K562 (cell line): Measurements from ENCODE around the gene OR2V1. TPM values are rescaled to one million over a fixed set of nuclear protein-coding genes. Genes with fewer than 3 reads are reported as not detected.

Source experiments
- ATF1 ChIP-seq, 2 experiments: fragments of 450-650 bp in 1 of 2; IDR thresholded peaks; 2 replicates each; pipeline ENCODE4 v1.6.1; 2016; ENCODE audit warnings: missing compliant biosample characterization in 1 of 2, missing genetic modification characterization in 1 of 2
- CBX5 ChIP-seq: IDR thresholded peaks from 2 replicates; pipeline ENCODE4 v1.6.1; 2014; ENCODE audit warnings: low read depth, borderline replicate concordance
- CXXC5 ChIP-seq: fragments of 250-450 bp; sonication (Bioruptor Pico); IDR thresholded peaks from 2 replicates; pipeline ENCODE4 v1.8.0; 2022; ENCODE audit warnings: inconsistent platforms, mild to moderate bottlenecking, moderate library complexity
- GATAD2A ChIP-seq: fragments of 450-650 bp; IDR thresholded peaks from 2 replicates; pipeline ENCODE4 v1.6.1; 2017
- KAT2B ChIP-seq: IDR thresholded peaks from one replicate; pipeline ENCODE4 v1.6.1; 2012; ENCODE audit warnings: low read depth, mild to moderate bottlenecking, control low read depth, inconsistent platforms, low read length, moderate library complexity
- L3MBTL2 ChIP-seq: fragments of 450-650 bp; IDR thresholded peaks from 2 replicates; pipeline ENCODE4 v1.6.1; 2016; ENCODE audit warnings: mild to moderate bottlenecking, moderate library complexity
- MAFG ChIP-seq: fragments of 450-650 bp; conservative IDR thresholded peaks from 2 replicates; pipeline ENCODE4 v1.6.1; 2016; ENCODE audit warnings: missing genetic modification characterization, missing compliant biosample characterization
- MTA3 ChIP-seq: fragments of 450-650 bp; formaldehyde crosslinking; IDR thresholded peaks from 2 replicates; pipeline ENCODE4 v1.6.1; 2017; ENCODE audit warnings: mild to moderate bottlenecking, borderline replicate concordance
- NCOR1 ChIP-seq: fragments of 450-650 bp; IDR thresholded peaks from 2 replicates; pipeline ENCODE4 v1.6.1; 2016; ENCODE audit warnings: mild to moderate bottlenecking, moderate library complexity
- NFATC3 ChIP-seq: fragments of 450-650 bp; IDR thresholded peaks from 2 replicates; pipeline ENCODE4 v1.6.1; 2017; ENCODE audit warnings: mild to moderate bottlenecking
- NR3C1 ChIP-seq: sonication (generic); formaldehyde crosslinking; IDR thresholded peaks from 2 replicates; pipeline ENCODE4 v1.8.1; 2022; ENCODE audit warnings: missing genetic modification reagents
- PCBP1 ChIP-seq: fragments of 200-400 bp; formaldehyde crosslinking; IDR thresholded peaks from 2 replicates; pipeline ENCODE4 v1.6.1; 2018; ENCODE audit warnings: mild to moderate bottlenecking, low read depth, low read length; ENCODE audit not compliant: poor library complexity, severe bottlenecking
- PCBP2 ChIP-seq: fragments of 200-400 bp; formaldehyde crosslinking; IDR thresholded peaks from 2 replicates; pipeline ENCODE4 v1.6.1; 2018; ENCODE audit warnings: low read length, low read depth, mild to moderate bottlenecking, moderate library complexity; ENCODE audit not compliant: poor library complexity, severe bottlenecking
- SAFB ChIP-seq: fragments of 200-400 bp; formaldehyde crosslinking; IDR thresholded peaks from 2 replicates; pipeline ENCODE4 v1.6.1; 2017; ENCODE audit warnings: low read depth, low read length, borderline replicate concordance
- SMARCE1 ChIP-seq: fragments of 450-650 bp; IDR thresholded peaks from 2 replicates; pipeline ENCODE4 v1.7.1; 2016; ENCODE audit warnings: mild to moderate bottlenecking
- TAF15 ChIP-seq: fragments of 200-400 bp; formaldehyde crosslinking; IDR thresholded peaks from 2 replicates; pipeline ENCODE4 v1.6.1; 2017; ENCODE audit warnings: mild to moderate bottlenecking, low read depth, low read length, moderate library complexity
- TAF7 ChIP-seq: fragments of 450-650 bp; IDR thresholded peaks from 2 replicates; pipeline ENCODE4 v1.6.1; 2016; ENCODE audit warnings: missing genetic modification characterization, missing compliant biosample characterization
- TEAD1 ChIP-seq, 2 experiments: fragments of 450-650 bp in 1 of 2; sonication (generic) in 1 of 2; formaldehyde crosslinking; IDR thresholded peaks; 2 replicates each; pipeline versions ENCODE4 v1.4.0 to v1.8.0; 2020 to 2022; ENCODE audit warnings: mild to moderate bottlenecking in 2 of 2, missing genetic modification reagents in 1 of 2
- TRIM24 ChIP-seq, 2 experiments: fragments of 450-650 bp; IDR thresholded peaks; 2 replicates each; pipeline ENCODE4 v1.6.1; 2016
- ZBTB7A ChIP-seq: IDR thresholded peaks from 2 replicates; pipeline ENCODE4 v1.6.1; 2011; ENCODE audit warnings: low read depth, mild to moderate bottlenecking, low read length, moderate library complexity, borderline replicate concordance; ENCODE audit not compliant: control insufficient read depth
- ZFP30 ChIP-seq: fragments of 250-450 bp; sonication (Bioruptor Pico); IDR thresholded peaks from 2 replicates; pipeline ENCODE4 v1.8.0; 2022; ENCODE audit warnings: moderate library complexity, mild to moderate bottlenecking, inconsistent platforms, borderline replicate concordance
- ZNF197 ChIP-seq: fragments of 200-800 bp; sonication (Bioruptor generic); IDR thresholded peaks from 2 replicates; pipeline ENCODE4 v1.6.1; 2016; ENCODE audit warnings: low read depth, missing genetic modification characterization, missing compliant biosample characterization
- polyA plus RNA-seq, 8 experiments: library from polyadenylated mRNA; depleted of rRNA in 4 of 8; stranded (reverse) in 5 of 8; unstranded in 3 of 8; fragments of >200 nt; fragmentation: Nextera tagmentation in 2 of 8; fragmentation: Illumina TruSeq in 1 of 8; extraction: Ambion mirVana in 2 of 8; extraction: Trizol in 1 of 8; gene quantifications; 2 replicates each; pipeline versions ENCODE4 v1.2.1 to v1.2.3, GENCODE V29; 2011 to 2014; ENCODE audit warnings: inconsistent platforms in 1 of 8, missing spikeins in 1 of 8
- total RNA-seq, 7 experiments: library from RNA; depleted of rRNA in 6 of 7; stranded (reverse); fragments of >200 nt in 6 of 7; fragmentation: Illumina TruSeq in 2 of 7; extraction: Trizol in 2 of 7; gene quantifications; 2 replicates each; pipeline versions ENCODE4 v1.2.1 to v1.2.3, GENCODE V29; 2011 to 2021; ENCODE audit warnings: low replicate concordance in 1 of 7
- TF ChIP-seq, protein P1 (sequence below): fragments of 450-650 bp; IDR thresholded peaks from 2 replicates; pipeline ENCODE4 v1.6.1; 2016; ENCODE audit warnings: antibody characterized with exemption
- TF ChIP-seq, protein P2 (sequence below): sonication (generic); formaldehyde crosslinking; IDR thresholded peaks from 2 replicates; pipeline ENCODE4 v1.9.0; 2022; ENCODE audit warnings: mild to moderate bottlenecking, missing genetic modification reagents

Gene OR2V1
- total and polyA plus RNA-seq, 9 of the 15 experiments (the other 6 are each of a cell fraction or from before 2014, with no cell fraction given): 0.04 to 0.28 (median 0.15) TPM; not detected in 5

GRCh38 chr5:181100121-181100875, 30.7 kb downstream of the OR2V1 start (continued):
- TF ChIP-seq ZFP30: no peak
- peak; percentile 68 for TF ChIP-seq CXXC5 (CRISPR knock-in tag)
- no peak for TF ChIP-seq ZNF197 (CRISPR knock-in tag)
- no peak for TF ChIP-seq TRIM24 (IDR thresholded peaks at IDR 0.05)
- TF ChIP-seq ZBTB7A: peak; percentile 68
- TF ChIP-seq SMARCE1: no peak
- TF ChIP-seq TAF15: no peak
- TF ChIP-seq PCBP1: peak; percentile 100
- TF ChIP-seq GATAD2A: peak; percentile 65; the same call in 1 of the 2 replicates
- peak in 1 of 2 experiments; percentile 44; a peak in 1 of 4 replicates for TF ChIP-seq TEAD1 (CRISPR knock-in tag; IDR thresholded peaks at IDR 0.05)
- no peak for TF ChIP-seq CBX5
- no peak for TF ChIP-seq KAT2B
- TF ChIP-seq NFATC3: no peak
- TF ChIP-seq PCBP2: peak; percentile 69
- TF ChIP-seq ATF1 (CRISPR knock-in tag; IDR thresholded peaks at IDR 0.05): no peak
- 0 out of 2 replicates have a peak, but pooled peaks have one; percentile 25 for TF ChIP-seq ATF1 (tag; IDR thresholded peaks at IDR 0.05)
- TF ChIP-seq TAF7 (tag): no peak
- TF ChIP-seq, protein P1, sequence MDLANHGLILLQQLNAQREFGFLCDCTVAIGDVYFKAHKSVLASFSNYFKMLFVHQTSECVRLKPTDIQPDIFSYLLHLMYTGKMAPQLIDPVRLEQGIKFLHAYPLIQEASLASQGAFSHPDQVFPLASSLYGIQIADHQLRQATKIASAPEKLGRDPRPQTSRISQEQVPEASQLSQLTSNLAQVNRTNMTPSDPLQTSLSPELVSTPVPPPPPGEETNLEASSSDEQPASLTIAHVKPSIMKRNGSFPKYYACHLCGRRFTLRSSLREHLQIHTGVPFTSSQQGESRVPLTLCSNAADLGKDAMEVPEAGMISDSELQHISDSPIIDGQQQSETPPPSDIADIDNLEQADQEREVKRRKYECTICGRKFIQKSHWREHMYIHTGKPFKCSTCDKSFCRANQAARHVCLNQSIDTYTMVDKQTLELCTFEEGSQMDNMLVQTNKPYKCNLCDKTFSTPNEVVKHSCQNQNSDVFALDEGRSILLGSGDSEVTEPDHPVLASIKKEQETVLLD: no peak
- no peak for TF ChIP-seq NCOR1
- peak; percentile 57; the same call in 1 of the 2 replicates for TF ChIP-seq MTA3
- no peak for TF ChIP-seq MAFG (tag)
- no peak for TF ChIP-seq NR3C1
- TF ChIP-seq SAFB: peak; percentile 80
- TF ChIP-seq, protein P2, sequence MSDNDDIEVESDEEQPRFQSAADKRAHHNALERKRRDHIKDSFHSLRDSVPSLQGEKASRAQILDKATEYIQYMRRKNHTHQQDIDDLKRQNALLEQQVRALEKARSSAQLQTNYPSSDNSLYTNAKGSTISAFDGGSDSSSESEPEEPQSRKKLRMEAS (CRISPR knock-in tag): peak; percentile 14; the same call in 1 of the 2 replicates
- peak; percentile 78 for TF ChIP-seq L3MBTL2
